Measurements from ENCODE around the gene WDR49. TPM values are rescaled to one million over a fixed set of nuclear protein-coding genes. Genes with fewer than 3 reads are reported as not detected.

The WDR49 gene
- polyA plus RNA-seq, 2 donors: 0.18 to 0.29 TPM

DNA sequence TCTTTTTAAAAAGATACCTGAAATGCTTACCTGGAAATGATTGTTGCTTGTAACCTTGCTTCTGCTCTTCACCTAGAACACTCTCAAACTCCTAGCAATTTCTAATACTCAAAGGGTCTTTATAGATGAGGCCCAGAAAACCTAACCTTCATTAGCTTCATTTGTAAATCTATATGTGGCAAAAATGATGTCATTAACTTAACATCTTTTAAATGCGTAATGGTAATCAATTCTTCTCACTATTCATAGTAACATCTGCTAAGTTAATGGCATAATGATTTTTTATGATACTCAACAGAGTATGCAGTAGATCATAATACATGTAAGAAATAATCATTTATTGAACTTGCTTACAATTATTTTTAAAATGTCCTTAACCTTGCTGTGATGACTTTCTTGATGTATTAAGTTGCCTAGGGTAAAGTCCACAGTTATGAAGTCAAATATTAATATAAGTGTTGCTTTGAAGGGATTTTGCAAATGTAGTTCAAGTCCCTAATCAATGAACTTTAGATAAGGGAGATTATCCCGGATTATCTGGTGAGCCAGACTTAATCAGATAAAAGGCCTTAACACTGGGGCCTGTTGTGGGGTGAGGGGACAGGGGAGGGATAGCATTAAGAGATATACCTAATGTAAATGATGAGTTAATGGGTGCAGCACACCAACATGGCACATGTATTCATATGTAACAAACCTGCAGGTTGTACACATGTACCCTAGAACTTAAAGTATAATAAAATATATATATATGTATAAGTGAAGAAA lies 169.8 kb downstream of the WDR49 start:
- Histone ChIP-seq H3K27me3 (ENCODE audit: control insufficient read depth in 1 of 2, insufficient read depth in 2 of 2, low read length in 2 of 2) (no peaks in the 10 kb centered on the region), H3K36me3 (ENCODE audit: control insufficient read depth in 2 of 2, insufficient read depth in 2 of 2, low read length in 1 of 2) (no peaks in the 10 kb centered on the region), H3K9me3 (ENCODE audit: control insufficient read depth in 2 of 2, insufficient read depth in 1 of 2, low read depth in 1 of 2, low read length in 1 of 2) (no peaks in the 10 kb centered on the region), H3K27ac (ENCODE audit: low read depth in 2 of 2, low read length in 1 of 2) (no peak overlapping the region), H3K4me3 (ENCODE audit: low read depth in 1 of 2, low read length in 2 of 2) (no peak overlapping the region), H3K4me1 (ENCODE audit: control insufficient read depth in 2 of 2, insufficient read depth in 2 of 2, low read length in 1 of 2) (no peaks in the 10 kb centered on the region)
- 81 to 86% methylated on average over 2 of the region's 2 CpGs for WGBS, 2 donors

DNA sequence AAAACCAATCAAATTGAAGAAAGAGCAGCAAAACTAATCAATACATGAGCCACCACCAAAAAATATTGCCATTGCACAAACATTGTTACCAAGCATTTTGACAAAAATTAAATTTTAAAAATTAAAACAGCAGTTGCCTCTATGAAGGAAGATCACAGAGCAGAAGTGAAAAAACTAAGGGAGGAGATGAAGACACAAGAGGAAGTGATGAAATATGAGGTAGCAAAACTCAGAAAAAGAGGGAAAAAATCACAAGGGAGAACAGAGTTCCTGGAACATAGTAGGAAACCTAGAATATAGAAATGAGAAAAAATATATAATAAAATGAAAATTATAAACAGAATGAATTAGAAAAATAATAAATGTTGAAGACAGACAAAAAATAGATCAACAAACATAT lies 172.6 kb downstream of the WDR49 start:
- Histone ChIP-seq H3K4me3 (ENCODE audit: low read depth in 1 of 2, low read length in 2 of 2) (no peak overlapping the region), H3K27me3 (ENCODE audit: control insufficient read depth in 1 of 2, insufficient read depth in 2 of 2, low read length in 2 of 2) (no peaks in the 10 kb centered on the region), H3K36me3 (ENCODE audit: control insufficient read depth in 2 of 2, insufficient read depth in 2 of 2, low read length in 1 of 2) (no peaks in the 10 kb centered on the region), H3K9me3 (ENCODE audit: control insufficient read depth in 2 of 2, insufficient read depth in 1 of 2, low read depth in 1 of 2, low read length in 1 of 2) (no peaks in the 10 kb centered on the region), H3K27ac (ENCODE audit: low read depth in 2 of 2, low read length in 1 of 2) (no peak overlapping the region), H3K4me1 (ENCODE audit: control insufficient read depth in 2 of 2, insufficient read depth in 2 of 2, low read length in 1 of 2) (no peaks in the 10 kb centered on the region)

DNA sequence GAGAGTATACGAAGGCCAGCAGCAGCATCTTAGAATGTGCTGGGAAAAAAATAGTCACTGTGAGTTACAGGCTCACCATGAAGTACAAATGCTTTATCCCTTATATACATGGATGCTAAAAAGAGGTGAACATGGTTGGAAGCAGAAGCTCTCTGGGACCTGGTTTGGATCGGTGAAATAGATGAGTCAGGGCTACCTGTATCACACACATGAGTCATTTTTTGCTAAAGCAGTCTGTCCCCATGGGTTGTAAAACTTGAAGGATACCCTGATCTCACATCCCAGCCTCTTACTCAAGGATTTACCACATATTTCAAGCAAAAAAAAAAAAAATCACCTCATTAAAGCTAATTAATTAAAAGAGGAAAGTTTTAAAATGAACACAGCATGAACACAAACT lies 173.0 kb downstream of the WDR49 start:
- H3K36me3 ChIP-seq (ENCODE audit: control insufficient read depth in 2 of 2, insufficient read depth in 2 of 2, low read length in 1 of 2): no peaks in the 10 kb centered on the region
- WGBS, 2 donors: 89 to 92% methylated on average over 2 of the region's 2 CpGs
- H3K4me3 ChIP-seq (ENCODE audit: low read depth in 1 of 2, low read length in 2 of 2): no peak overlapping the region
- H3K4me1 ChIP-seq (ENCODE audit: control insufficient read depth in 2 of 2, insufficient read depth in 2 of 2, low read length in 1 of 2): no peaks in the 10 kb centered on the region
- H3K9me3 ChIP-seq (ENCODE audit: control insufficient read depth in 2 of 2, insufficient read depth in 1 of 2, low read depth in 1 of 2, low read length in 1 of 2): no peaks in the 10 kb centered on the region
- H3K27ac ChIP-seq (ENCODE audit: low read depth in 2 of 2, low read length in 1 of 2): no peak overlapping the region
- no peaks in the 10 kb centered on the region for H3K27me3 ChIP-seq (ENCODE audit: control insufficient read depth in 1 of 2, insufficient read depth in 2 of 2, low read length in 2 of 2)

DNA sequence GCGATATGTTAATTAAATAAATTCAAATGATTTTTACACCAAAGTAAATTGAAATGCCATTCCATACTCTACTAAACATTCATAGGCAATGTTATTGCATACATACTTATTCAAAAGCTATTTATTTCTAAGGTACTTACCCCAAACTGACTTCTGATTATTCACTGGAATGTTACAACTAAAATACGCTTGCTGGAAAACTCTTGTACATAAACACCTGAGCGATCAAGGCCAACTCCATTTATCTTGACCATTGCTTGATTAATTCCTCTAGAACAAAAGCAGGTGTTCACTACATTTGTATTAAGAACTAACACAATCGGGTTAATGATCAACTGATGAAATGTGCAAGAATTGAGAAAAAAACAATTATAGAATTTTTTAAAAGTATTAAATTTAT lies 179.9 kb downstream of the WDR49 start, which contains the start of gene SERPINI2:
Gene SERPINI2, minus strand, starts transcription at position 180 of the 400 bp plus-strand sequence. CDS start 2,208 bp downstream, outside the sequence.
- Histone ChIP-seq H3K9me3 (ENCODE audit: control insufficient read depth in 2 of 2, insufficient read depth in 1 of 2, low read depth in 1 of 2, low read length in 1 of 2) (no peaks in the 10 kb centered on the region), H3K36me3 (ENCODE audit: control insufficient read depth in 2 of 2, insufficient read depth in 2 of 2, low read length in 1 of 2) (no peaks in the 10 kb centered on the region), H3K4me3 (ENCODE audit: low read depth in 1 of 2, low read length in 2 of 2) (no peak within 1 kb of the TSS), H3K27ac (ENCODE audit: low read depth in 2 of 2, low read length in 1 of 2) (no peak within 1 kb of the TSS), H3K27me3 (ENCODE audit: control insufficient read depth in 1 of 2, insufficient read depth in 2 of 2, low read length in 2 of 2) (no peaks in the 10 kb centered on the region), H3K4me1 (ENCODE audit: control insufficient read depth in 2 of 2, insufficient read depth in 2 of 2, low read length in 1 of 2) (no peaks in the 10 kb centered on the region)
- WGBS, 2 donors: 60 to 74% methylated on average over 4 of the region's 4 CpGs

DNA sequence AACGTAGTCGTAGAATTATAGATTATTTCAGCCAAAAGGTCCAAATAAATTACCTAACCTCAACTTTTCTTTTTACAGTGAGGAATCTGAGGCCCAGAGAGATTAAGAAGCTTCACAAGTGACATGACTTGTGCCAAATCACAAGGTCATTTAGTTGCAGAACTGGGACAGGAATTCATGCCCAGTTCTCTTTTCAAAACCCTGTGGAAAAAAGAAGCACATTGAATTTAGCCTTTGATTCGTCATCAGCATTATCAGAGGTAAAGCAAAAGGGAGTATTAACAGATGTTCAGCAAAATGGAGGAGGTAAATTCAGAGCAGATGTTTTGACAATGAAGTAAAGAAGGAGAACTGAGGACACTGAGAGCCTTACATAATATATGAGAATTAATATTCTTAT lies 184.4 kb downstream of the WDR49 start:
- Histone ChIP-seq H3K36me3 (ENCODE audit: control insufficient read depth in 2 of 2, insufficient read depth in 2 of 2, low read length in 1 of 2) (no peaks in the 10 kb centered on the region), H3K4me1 (ENCODE audit: control insufficient read depth in 2 of 2, insufficient read depth in 2 of 2, low read length in 1 of 2) (no peaks in the 10 kb centered on the region), H3K9me3 (ENCODE audit: control insufficient read depth in 2 of 2, insufficient read depth in 1 of 2, low read depth in 1 of 2, low read length in 1 of 2) (no peaks in the 10 kb centered on the region), H3K4me3 (ENCODE audit: low read depth in 1 of 2, low read length in 2 of 2) (no peak overlapping the region), H3K27me3 (ENCODE audit: control insufficient read depth in 1 of 2, insufficient read depth in 2 of 2, low read length in 2 of 2) (no peaks in the 10 kb centered on the region), H3K27ac (ENCODE audit: low read depth in 2 of 2, low read length in 1 of 2) (no peak overlapping the region)
- 66 to 87% methylated on average over 3 of the region's 3 CpGs for WGBS, 2 donors

DNA sequence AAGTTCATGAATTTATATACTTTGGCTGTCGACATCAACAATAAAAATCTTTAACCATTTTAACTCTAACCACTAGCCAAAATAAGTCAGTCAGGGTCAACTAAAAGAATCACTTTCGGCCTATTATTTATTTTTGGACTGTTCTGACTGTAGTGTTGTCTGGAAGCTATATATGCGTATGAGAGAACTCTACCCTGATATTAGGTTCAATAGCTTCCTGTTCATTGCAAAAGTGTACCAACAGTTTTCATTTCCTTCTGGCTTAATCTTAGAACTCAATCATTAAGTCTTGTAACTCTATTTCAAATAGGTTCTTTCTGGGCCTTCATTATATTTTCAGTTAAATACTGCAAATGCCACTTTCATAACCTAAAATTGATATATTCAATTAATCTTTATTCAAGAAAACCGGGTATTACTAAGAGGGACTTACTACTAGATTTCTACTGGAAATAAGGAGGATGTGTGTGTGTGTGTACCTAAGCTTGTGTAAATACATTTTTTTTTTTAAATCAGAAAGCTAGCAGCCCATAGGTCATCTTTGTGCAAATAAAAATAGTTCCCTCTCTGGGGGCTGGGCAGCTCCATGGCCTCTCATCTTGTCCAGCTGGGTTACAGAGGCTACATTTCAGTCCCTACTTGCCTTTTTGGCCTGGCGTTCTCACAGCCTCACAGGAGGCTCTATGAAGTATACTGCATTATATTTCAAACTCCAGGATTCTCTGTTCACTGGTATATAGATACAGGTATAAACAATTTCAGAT lies 185.7 kb downstream of the WDR49 start:
- Histone ChIP-seq H3K4me3 (ENCODE audit: low read depth in 1 of 2, low read length in 2 of 2) (no peak overlapping the region), H3K4me1 (ENCODE audit: control insufficient read depth in 2 of 2, insufficient read depth in 2 of 2, low read length in 1 of 2) (no peaks in the 10 kb centered on the region), H3K27me3 (ENCODE audit: control insufficient read depth in 1 of 2, insufficient read depth in 2 of 2, low read length in 2 of 2) (no peaks in the 10 kb centered on the region), H3K36me3 (ENCODE audit: control insufficient read depth in 2 of 2, insufficient read depth in 2 of 2, low read length in 1 of 2) (no peaks in the 10 kb centered on the region), H3K27ac (ENCODE audit: low read depth in 2 of 2, low read length in 1 of 2) (no peak overlapping the region), H3K9me3 (ENCODE audit: control insufficient read depth in 2 of 2, insufficient read depth in 1 of 2, low read depth in 1 of 2, low read length in 1 of 2) (no peaks in the 10 kb centered on the region)
- 76 to 86% methylated on average over 5 of the region's 5 CpGs for WGBS, 2 donors

DNA sequence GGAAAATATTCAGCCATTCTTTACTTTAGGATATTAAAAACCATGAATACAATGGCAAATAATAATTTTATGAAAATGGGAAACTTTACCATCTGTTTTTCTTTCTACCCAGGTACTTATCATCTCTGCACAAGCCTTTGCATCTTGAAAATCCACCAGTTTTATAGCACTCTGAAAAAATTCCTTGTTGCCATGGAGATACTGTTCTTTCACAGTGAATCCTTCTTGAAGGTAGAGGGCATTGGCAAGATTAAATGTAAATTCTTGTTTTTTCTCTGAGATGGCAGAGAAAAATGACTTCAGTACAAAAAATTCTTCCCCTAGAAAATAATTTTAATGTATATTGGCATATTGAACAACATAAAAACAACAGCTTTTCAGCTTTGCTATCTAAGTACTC lies 186.8 kb downstream of the WDR49 start:
- H3K4me3 ChIP-seq (ENCODE audit: low read depth in 1 of 2, low read length in 2 of 2): no peak overlapping the region
- H3K9me3 ChIP-seq (ENCODE audit: control insufficient read depth in 2 of 2, insufficient read depth in 1 of 2, low read depth in 1 of 2, low read length in 1 of 2): no peaks in the 10 kb centered on the region
- no peaks in the 10 kb centered on the region for H3K4me1 ChIP-seq (ENCODE audit: control insufficient read depth in 2 of 2, insufficient read depth in 2 of 2, low read length in 1 of 2)
- H3K36me3 ChIP-seq (ENCODE audit: control insufficient read depth in 2 of 2, insufficient read depth in 2 of 2, low read length in 1 of 2): no peaks in the 10 kb centered on the region
- no peak overlapping the region for H3K27ac ChIP-seq (ENCODE audit: low read depth in 2 of 2, low read length in 1 of 2)
- H3K27me3 ChIP-seq (ENCODE audit: control insufficient read depth in 1 of 2, insufficient read depth in 2 of 2, low read length in 2 of 2): no peaks in the 10 kb centered on the region

DNA sequence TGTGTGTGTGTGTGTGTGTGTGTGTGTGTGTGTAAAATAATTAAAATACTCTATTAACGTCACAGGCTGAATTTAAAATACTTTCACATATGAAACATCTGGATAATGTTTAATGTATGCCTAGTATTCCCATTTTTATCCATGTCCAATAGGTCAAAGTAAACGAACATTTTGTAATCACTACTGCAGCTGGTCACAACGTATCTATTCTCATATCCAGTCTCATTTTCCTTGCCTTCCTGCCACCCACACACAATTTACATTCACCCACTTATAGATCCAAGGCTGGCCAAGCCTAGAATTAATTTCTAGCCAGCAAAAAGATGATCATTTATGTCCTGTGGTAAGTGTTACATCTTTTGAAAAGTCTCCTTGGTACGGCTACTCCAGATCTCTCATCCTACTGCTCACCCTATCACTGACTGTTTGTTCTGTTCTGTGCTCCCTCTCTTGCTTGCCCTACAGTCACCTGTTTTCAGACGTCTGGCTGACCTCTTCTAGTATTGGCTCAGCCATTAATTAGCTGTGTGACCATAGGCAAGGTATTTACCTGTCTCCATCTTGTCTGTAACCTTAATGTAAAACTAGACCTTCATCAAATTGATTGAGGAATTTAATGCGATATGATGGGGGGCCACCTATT lies 197.5 kb downstream of the WDR49 start:
- 70 to 76% methylated on average over 6 of the region's 6 CpGs for WGBS, 2 donors
- H3K4me3 ChIP-seq (ENCODE audit: low read depth in 1 of 2, low read length in 2 of 2): no peak overlapping the region
- H3K36me3 ChIP-seq (ENCODE audit: control insufficient read depth in 2 of 2, insufficient read depth in 2 of 2, low read length in 1 of 2): no peaks in the 10 kb centered on the region
- H3K9me3 ChIP-seq (ENCODE audit: control insufficient read depth in 2 of 2, insufficient read depth in 1 of 2, low read depth in 1 of 2, low read length in 1 of 2): no peaks in the 10 kb centered on the region
- H3K4me1 ChIP-seq (ENCODE audit: control insufficient read depth in 2 of 2, insufficient read depth in 2 of 2, low read length in 1 of 2): no peaks in the 10 kb centered on the region
- H3K27ac ChIP-seq (ENCODE audit: low read depth in 2 of 2, low read length in 1 of 2): no peak overlapping the region
- H3K27me3 ChIP-seq (ENCODE audit: control insufficient read depth in 1 of 2, insufficient read depth in 2 of 2, low read length in 2 of 2): no peaks in the 10 kb centered on the region

DNA sequence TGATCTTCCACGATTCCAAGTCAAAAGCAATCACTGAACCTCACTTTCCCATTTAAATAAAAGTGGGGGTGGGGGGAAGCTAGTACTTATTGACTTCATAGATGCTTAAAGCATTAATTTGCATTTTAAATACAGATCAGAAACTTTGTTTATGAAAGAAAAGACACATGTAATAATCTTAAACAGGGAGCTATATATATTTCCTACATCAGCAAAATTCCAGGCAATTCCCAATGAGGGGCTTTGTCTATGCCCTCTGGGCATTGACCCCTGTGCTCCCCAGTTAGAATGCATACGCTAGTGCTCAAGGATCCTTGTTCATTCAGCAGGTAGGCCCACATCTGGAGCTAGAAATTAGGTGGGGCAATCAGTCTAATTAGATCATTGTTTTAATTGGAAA lies 199.9 kb downstream of the WDR49 start:
- H3K4me1 ChIP-seq (ENCODE audit: control insufficient read depth in 2 of 2, insufficient read depth in 2 of 2, low read length in 1 of 2): no peaks in the 10 kb centered on the region
- 89% methylated on average over 2 of the region's 2 CpGs for WGBS, 2 donors
- H3K27ac ChIP-seq (ENCODE audit: low read depth in 2 of 2, low read length in 1 of 2): no peak overlapping the region
- H3K36me3 ChIP-seq (ENCODE audit: control insufficient read depth in 2 of 2, insufficient read depth in 2 of 2, low read length in 1 of 2): no peaks in the 10 kb centered on the region
- no peaks in the 10 kb centered on the region for H3K27me3 ChIP-seq (ENCODE audit: control insufficient read depth in 1 of 2, insufficient read depth in 2 of 2, low read length in 2 of 2)
- H3K9me3 ChIP-seq (ENCODE audit: control insufficient read depth in 2 of 2, insufficient read depth in 1 of 2, low read depth in 1 of 2, low read length in 1 of 2): no peaks in the 10 kb centered on the region
- no peak overlapping the region for H3K4me3 ChIP-seq (ENCODE audit: low read depth in 1 of 2, low read length in 2 of 2)
